Forelimb muscle (tissue), 1 donor: ENCODE results near the gene PTPN7. TPM values are rescaled to one million over a fixed set of nuclear protein-coding genes. Genes with fewer than 3 reads are reported as not detected.
"Not testable (repeated sequence)": the region's sequence is repeated elsewhere in the genome, so short reads cannot be mapped to it uniquely, and the experiment has no call there.

ENCODE experiments used
- DNase-seq: peaks from one replicate; pipeline ENCODE4 v3.0.0-alpha.2; 2013; ENCODE audit warnings: low read depth
- polyA plus RNA-seq: library from polyadenylated mRNA; unstranded; fragments of 120-200 nt; gene quantifications from one replicate; pipeline ENCODE4 v1.2.1, GENCODE V29; 2013; ENCODE audit not compliant: insufficient read length

PTPN7 gene
- polyA plus RNA-seq, 1 donor = 0.92 TPM

GRCh38 chr1:202130816-202131522 is 29.4 kb downstream of the PTPN7 start:
- no peak for DNase-seq

- no peak for DNase-seq
These were observed 30.1 kb downstream of the PTPN7 start for GRCh38 chr1:202130297-202130721.

GRCh38 chr1:202129453-202130296 is 30.7 kb downstream of the PTPN7 start:
- DNase-seq = no peak

GRCh38 chr1:202127836-202128622 is 32.4 kb downstream of the PTPN7 start:
- DNase-seq = no peak

GRCh38 chr1:202127061-202127460 is 33.3 kb downstream of the PTPN7 start:
- DNase-seq = no peak

GRCh38 chr1:202126426-202126825 is 34.0 kb downstream of the PTPN7 start:
- DNase-seq = no peak

GRCh38 chr1:202125611-202126010 is 34.8 kb downstream of the PTPN7 start:
- no peak for DNase-seq

GRCh38 chr1:202124142-202124541 is 36.3 kb downstream of the PTPN7 start:
- DNase-seq = no peak

GRCh38 chr1:202123336-202123813 is 37.0 kb downstream of the PTPN7 start:
- no peak for DNase-seq

- DNase-seq = no peak
These were observed 37.6 kb downstream of the PTPN7 start, which contains the start of gene GPR37L1 for GRCh38 chr1:202122639-202123335. TSS of gene GPR37L1 (plus strand) at chr1:202122917. CDS start at chr1:202122964, 47 bp downstream.

GRCh38 chr1:202121006-202121405 is 39.4 kb downstream of the PTPN7 start:
- DNase-seq = no peak

GRCh38 chr1:202117898-202118371 is 42.5 kb downstream of the PTPN7 start:
- DNase-seq = no peak

- no peak for DNase-seq
These were observed 44.1 kb downstream of the PTPN7 start for GRCh38 chr1:202116287-202116686.

GRCh38 chr1:202113690-202114300 is 46.6 kb downstream of the PTPN7 start:
- DNase-seq = no peak

- no peak for DNase-seq
These were observed 47.3 kb downstream of the PTPN7 start for GRCh38 chr1:202112859-202113689.

- DNase-seq = not testable (repeated sequence)
These were observed 48.8 kb downstream of the PTPN7 start for GRCh38 chr1:202111589-202111988.

- no peak for DNase-seq
These were observed 49.4 kb downstream of the PTPN7 start for GRCh38 chr1:202110977-202111376.

- no peak for DNase-seq
These were observed 52.3 kb downstream of the PTPN7 start for GRCh38 chr1:202107801-202108731.

- DNase-seq = no peak
These were observed 53.1 kb downstream of the PTPN7 start for GRCh38 chr1:202107321-202107761.
